SKM-1 treated with dmso at 0.1 percent for 144 hours (cell line): ENCODE measurements around the gene EIF2AK2.
A peak's percentile ranks its signal among the peaks of the same experiment; 100 is the strongest.

Experiments used
- DNase-seq: peaks from one replicate; lab custom pipeline; 2025; ENCODE audit not compliant: unreplicated experiment; lab: John Stamatoyannopoulos, UW

EIF2AK2 gene

GRCh38 chr2:37104178-37104577, 52.6 kb downstream of the EIF2AK2 start:
- DNase-seq = no peak

- DNase-seq = no peak
Observed at GRCh38 chr2:37102588-37102987, 54.2 kb downstream of the EIF2AK2 start.

- no peak for DNase-seq
Observed at GRCh38 chr2:37100054-37100453, 56.7 kb downstream of the EIF2AK2 start.

GRCh38 chr2:37098416-37099118, 58.2 kb downstream of the EIF2AK2 start:
- no peak for DNase-seq

GRCh38 chr2:37096568-37096967, 60.2 kb downstream of the EIF2AK2 start:
- no peak for DNase-seq

GRCh38 chr2:37091873-37092272, 64.9 kb downstream of the EIF2AK2 start:
- no peak for DNase-seq

- no peak for DNase-seq
Observed at GRCh38 chr2:37090019-37090477, 66.7 kb downstream of the EIF2AK2 start.

GRCh38 chr2:37085731-37086147, 71.0 kb downstream of the EIF2AK2 start:
- DNase-seq = no peak

GRCh38 chr2:37084797-37085196, 72.0 kb downstream of the EIF2AK2 start:
- no peak for DNase-seq

- DNase-seq = peak; percentile 95
Observed at GRCh38 chr2:37083873-37084794, 72.6 kb downstream of the EIF2AK2 start, which contains the start of the genes GPATCH11 and HEATR5B. TSS of gene GPATCH11 (plus strand) at chr2:37084518. CDS start at chr2:37088382, 3,864 bp downstream. TSS of gene HEATR5B (minus strand) at chr2:37084372. CDS start at chr2:37083414, 958 bp downstream.

- DNase-seq = peak; percentile 26
Observed at GRCh38 chr2:37080689-37081088, 76.1 kb downstream of the EIF2AK2 start.

GRCh38 chr2:37080266-37080665, 76.5 kb downstream of the EIF2AK2 start:
- peak; percentile 26 for DNase-seq

- DNase-seq = no peak
Observed at GRCh38 chr2:37070931-37071330, 85.8 kb downstream of the EIF2AK2 start.

- no peak for DNase-seq
Observed at GRCh38 chr2:37068686-37069085, 88.1 kb downstream of the EIF2AK2 start.

- DNase-seq = no peak
Observed at GRCh38 chr2:37061776-37062175, 95.0 kb downstream of the EIF2AK2 start.

- DNase-seq = no peak
Observed at GRCh38 chr2:37061013-37061711, 95.6 kb downstream of the EIF2AK2 start.

GRCh38 chr2:37060446-37060845, 96.3 kb downstream of the EIF2AK2 start:
- no peak for DNase-seq

- DNase-seq = no peak
Observed at GRCh38 chr2:37059841-37060240, 96.9 kb downstream of the EIF2AK2 start.

GRCh38 chr2:37052600-37053332, 104.0 kb downstream of the EIF2AK2 start:
- no peak for DNase-seq
